GM23338 (cell line): ENCODE measurements around the gene ERC1.

ENCODE experiments used
- CREB1 ChIP-seq: fragments of 250-450 bp; sonication (Bioruptor Pico); IDR thresholded peaks from 2 replicates; pipeline ENCODE4 v1.5.0; 2020; ENCODE audit warnings: low read depth, mild to moderate bottlenecking, moderate library complexity
- EZH2 ChIP-seq: fragments of 200-600 bp; sonication (generic); IDR thresholded peaks from one replicate; pipeline ENCODE4 v1.8.0; 2017; ENCODE audit warnings: antibody characterized with exemption, mild to moderate bottlenecking, low read depth; ENCODE audit not compliant: unreplicated experiment
- EZH2phosphoT487 ChIP-seq: fragments of 200-600 bp; sonication (generic); IDR thresholded peaks from one replicate; pipeline ENCODE4 v1.8.1; 2018; ENCODE audit warnings: antibody characterized with exemption; ENCODE audit not compliant: unreplicated experiment
- JUNB ChIP-seq: IDR thresholded peaks from one replicate; pipeline ENCODE4 v1.6.1; 2016; ENCODE audit warnings: antibody characterized with exemption; ENCODE audit not compliant: unreplicated experiment
- NANOG ChIP-seq: IDR thresholded peaks from 2 replicates; pipeline ENCODE4 v1.6.1; 2016; ENCODE audit warnings: antibody characterized with exemption, borderline replicate concordance
- POLR2AphosphoS5 ChIP-seq: IDR thresholded peaks from 2 replicates; pipeline ENCODE4 v1.6.1; 2016; ENCODE audit warnings: antibody characterized with exemption, low read depth
- REST ChIP-seq: IDR thresholded peaks from one replicate; pipeline ENCODE4 v1.6.1; 2018; ENCODE audit warnings: antibody characterized with exemption; ENCODE audit not compliant: unreplicated experiment
- ZNF114 ChIP-seq: fragments of 250-450 bp; sonication (Bioruptor Pico); IDR thresholded peaks from 2 replicates; pipeline ENCODE4 v1.5.0; 2020; ENCODE audit warnings: mild to moderate bottlenecking, moderate library complexity
- TF ChIP-seq, protein P1 (sequence below), 2 experiments: fragments of 200-600 bp in 1 of 2; sonication (generic) in 1 of 2; conservative IDR thresholded peaks; 2 replicates each; pipeline versions ENCODE4 v1.5.1 to v1.6.1; 2016 to 2017; ENCODE audit warnings: antibody characterized with exemption in 2 of 2, low read depth in 2 of 2, mild to moderate bottlenecking in 2 of 2, moderate library complexity in 1 of 2
- TF ChIP-seq, protein P2 (sequence below): fragments of 250-450 bp; sonication (Bioruptor Pico); IDR thresholded peaks from 2 replicates; pipeline ENCODE4 v1.5.0; 2020; ENCODE audit warnings: mild to moderate bottlenecking, moderate library complexity

GRCh38 chr12:1344245-1344644 lies 353.2 kb downstream of the ERC1 start:
- TF ChIP-seq, protein P1, sequence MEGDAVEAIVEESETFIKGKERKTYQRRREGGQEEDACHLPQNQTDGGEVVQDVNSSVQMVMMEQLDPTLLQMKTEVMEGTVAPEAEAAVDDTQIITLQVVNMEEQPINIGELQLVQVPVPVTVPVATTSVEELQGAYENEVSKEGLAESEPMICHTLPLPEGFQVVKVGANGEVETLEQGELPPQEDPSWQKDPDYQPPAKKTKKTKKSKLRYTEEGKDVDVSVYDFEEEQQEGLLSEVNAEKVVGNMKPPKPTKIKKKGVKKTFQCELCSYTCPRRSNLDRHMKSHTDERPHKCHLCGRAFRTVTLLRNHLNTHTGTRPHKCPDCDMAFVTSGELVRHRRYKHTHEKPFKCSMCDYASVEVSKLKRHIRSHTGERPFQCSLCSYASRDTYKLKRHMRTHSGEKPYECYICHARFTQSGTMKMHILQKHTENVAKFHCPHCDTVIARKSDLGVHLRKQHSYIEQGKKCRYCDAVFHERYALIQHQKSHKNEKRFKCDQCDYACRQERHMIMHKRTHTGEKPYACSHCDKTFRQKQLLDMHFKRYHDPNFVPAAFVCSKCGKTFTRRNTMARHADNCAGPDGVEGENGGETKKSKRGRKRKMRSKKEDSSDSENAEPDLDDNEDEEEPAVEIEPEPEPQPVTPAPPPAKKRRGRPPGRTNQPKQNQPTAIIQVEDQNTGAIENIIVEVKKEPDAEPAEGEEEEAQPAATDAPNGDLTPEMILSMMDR (conservative IDR thresholded peaks at IDR 0.05; ENCODE audit: low read depth in 2 of 2): no peak
- no peak for TF ChIP-seq POLR2AphosphoS5
- TF ChIP-seq EZH2: no peak
- no peak for TF ChIP-seq CREB1 (CRISPR knock-in tag)
- TF ChIP-seq JUNB: no peak
- TF ChIP-seq REST: no peak
- TF ChIP-seq NANOG: no peak
- no peak for TF ChIP-seq EZH2phosphoT487
- no peak for TF ChIP-seq ZNF114 (CRISPR knock-in tag)
- TF ChIP-seq, protein P2, sequence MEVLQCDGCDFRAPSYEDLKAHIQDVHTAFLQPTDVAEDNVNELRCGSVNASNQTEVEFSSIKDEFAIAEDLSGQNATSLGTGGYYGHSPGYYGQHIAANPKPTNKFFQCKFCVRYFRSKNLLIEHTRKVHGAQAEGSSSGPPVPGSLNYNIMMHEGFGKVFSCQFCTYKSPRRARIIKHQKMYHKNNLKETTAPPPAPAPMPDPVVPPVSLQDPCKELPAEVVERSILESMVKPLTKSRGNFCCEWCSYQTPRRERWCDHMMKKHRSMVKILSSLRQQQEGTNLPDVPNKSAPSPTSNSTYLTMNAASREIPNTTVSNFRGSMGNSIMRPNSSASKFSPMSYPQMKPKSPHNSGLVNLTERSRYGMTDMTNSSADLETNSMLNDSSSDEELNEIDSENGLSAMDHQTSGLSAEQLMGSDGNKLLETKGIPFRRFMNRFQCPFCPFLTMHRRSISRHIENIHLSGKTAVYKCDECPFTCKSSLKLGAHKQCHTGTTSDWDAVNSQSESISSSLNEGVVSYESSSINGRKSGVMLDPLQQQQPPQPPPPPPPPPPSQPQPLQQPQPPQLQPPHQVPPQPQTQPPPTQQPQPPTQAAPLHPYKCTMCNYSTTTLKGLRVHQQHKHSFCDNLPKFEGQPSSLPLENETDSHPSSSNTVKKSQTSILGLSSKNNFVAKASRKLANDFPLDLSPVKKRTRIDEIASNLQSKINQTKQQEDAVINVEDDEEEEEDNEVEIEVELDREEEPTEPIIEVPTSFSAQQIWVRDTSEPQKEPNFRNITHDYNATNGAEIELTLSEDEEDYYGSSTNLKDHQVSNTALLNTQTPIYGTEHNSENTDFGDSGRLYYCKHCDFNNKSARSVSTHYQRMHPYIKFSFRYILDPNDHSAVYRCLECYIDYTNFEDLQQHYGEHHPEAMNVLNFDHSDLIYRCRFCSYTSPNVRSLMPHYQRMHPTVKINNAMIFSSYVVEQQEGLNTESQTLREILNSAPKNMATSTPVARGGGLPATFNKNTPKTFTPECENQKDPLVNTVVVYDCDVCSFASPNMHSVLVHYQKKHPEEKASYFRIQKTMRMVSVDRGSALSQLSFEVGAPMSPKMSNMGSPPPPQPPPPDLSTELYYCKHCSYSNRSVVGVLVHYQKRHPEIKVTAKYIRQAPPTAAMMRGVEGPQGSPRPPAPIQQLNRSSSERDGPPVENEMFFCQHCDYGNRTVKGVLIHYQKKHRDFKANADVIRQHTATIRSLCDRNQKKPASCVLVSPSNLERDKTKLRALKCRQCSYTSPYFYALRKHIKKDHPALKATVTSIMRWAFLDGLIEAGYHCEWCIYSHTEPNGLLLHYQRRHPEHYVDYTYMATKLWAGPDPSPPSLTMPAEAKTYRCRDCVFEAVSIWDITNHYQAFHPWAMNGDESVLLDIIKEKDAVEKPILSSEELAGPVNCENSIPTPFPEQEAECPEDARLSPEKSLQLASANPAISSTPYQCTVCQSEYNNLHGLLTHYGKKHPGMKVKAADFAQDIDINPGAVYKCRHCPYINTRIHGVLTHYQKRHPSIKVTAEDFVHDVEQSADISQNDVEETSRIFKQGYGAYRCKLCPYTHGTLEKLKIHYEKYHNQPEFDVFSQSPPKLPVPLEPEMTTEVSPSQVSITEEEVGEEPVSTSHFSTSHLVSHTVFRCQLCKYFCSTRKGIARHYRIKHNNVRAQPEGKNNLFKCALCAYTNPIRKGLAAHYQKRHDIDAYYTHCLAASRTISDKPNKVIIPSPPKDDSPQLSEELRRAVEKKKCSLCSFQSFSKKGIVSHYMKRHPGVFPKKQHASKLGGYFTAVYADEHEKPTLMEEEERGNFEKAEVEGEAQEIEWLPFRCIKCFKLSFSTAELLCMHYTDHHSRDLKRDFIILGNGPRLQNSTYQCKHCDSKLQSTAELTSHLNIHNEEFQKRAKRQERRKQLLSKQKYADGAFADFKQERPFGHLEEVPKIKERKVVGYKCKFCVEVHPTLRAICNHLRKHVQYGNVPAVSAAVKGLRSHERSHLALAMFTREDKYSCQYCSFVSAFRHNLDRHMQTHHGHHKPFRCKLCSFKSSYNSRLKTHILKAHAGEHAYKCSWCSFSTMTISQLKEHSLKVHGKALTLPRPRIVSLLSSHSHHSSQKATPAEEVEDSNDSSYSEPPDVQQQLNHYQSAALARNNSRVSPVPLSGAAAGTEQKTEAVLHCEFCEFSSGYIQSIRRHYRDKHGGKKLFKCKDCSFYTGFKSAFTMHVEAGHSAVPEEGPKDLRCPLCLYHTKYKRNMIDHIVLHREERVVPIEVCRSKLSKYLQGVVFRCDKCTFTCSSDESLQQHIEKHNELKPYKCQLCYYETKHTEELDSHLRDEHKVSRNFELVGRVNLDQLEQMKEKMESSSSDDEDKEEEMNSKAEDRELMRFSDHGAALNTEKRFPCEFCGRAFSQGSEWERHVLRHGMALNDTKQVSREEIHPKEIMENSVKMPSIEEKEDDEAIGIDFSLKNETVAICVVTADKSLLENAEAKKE (CRISPR knock-in tag): no peak
